Measurements from ENCODE around the gene MPHOSPH6. TPM values are rescaled to one million over a fixed set of nuclear protein-coding genes. Genes with fewer than 3 reads are reported as not detected.

The MPHOSPH6 gene
- total RNA-seq, 1 donor from 2014 or later: 50.5 TPM

GRCh38 chr16:82175627-82176026 is 5.6 kb upstream of the MPHOSPH6 start:
- TF ChIP-seq CTCF (conservative IDR thresholded peaks at IDR 0.05): no peak
- no peaks in the 10 kb centered on the region for H3K36me3 Mint-ChIP-seq (ENCODE audit: low read depth)
- H3K4me1 Mint-ChIP-seq: peaks cover 10% of the 10 kb centered on the region
- H3K9me3 Mint-ChIP-seq: no peaks in the 10 kb centered on the region
- H3K4me3 Mint-ChIP-seq: no peak overlapping the region
- no peak overlapping the region for H3K27ac Mint-ChIP-seq (ENCODE audit: unreplicated experiment)
- H3K27me3 Mint-ChIP-seq (ENCODE audit: low read depth): peaks cover 42% of the 10 kb centered on the region
- no peak for DNase-seq (ENCODE audit: low read depth, low spot score)

GRCh38 chr16:82167670-82168069 is 2.4 kb downstream of the MPHOSPH6 start:
- Mint-ChIP-seq H3K36me3 (ENCODE audit: low read depth) (peaks cover 38% of the 10 kb centered on the region), H3K4me1 (peaks cover 23% of the 10 kb centered on the region), H3K4me3 (peak overlapping the region; percentile 75)

GRCh38 chr16:82160226-82160625 is 9.8 kb downstream of the MPHOSPH6 start:
- DNase-seq (ENCODE audit: low read depth, low spot score): no peak
- H3K9me3 Mint-ChIP-seq: no peaks in the 10 kb centered on the region
- H3K27ac Mint-ChIP-seq (ENCODE audit: unreplicated experiment): no peak overlapping the region
- H3K4me1 Mint-ChIP-seq: no peaks in the 10 kb centered on the region
- TF ChIP-seq CTCF (conservative IDR thresholded peaks at IDR 0.05): no peak
- no peaks in the 10 kb centered on the region for H3K27me3 Mint-ChIP-seq (ENCODE audit: low read depth)
- H3K36me3 Mint-ChIP-seq (ENCODE audit: low read depth): peaks cover 35% of the 10 kb centered on the region
- H3K4me3 Mint-ChIP-seq: no peak overlapping the region

More at GRCh38 chr16:82167670-82168069, 2.4 kb downstream of the MPHOSPH6 start:
- Mint-ChIP-seq H3K27me3 (ENCODE audit: low read depth) (peaks cover 20% of the 10 kb centered on the region), H3K27ac (ENCODE audit: unreplicated experiment) (no peak overlapping the region), H3K9me3 (peaks cover 7% of the 10 kb centered on the region)
- no peak for DNase-seq (ENCODE audit: low read depth, low spot score)
- TF ChIP-seq CTCF (conservative IDR thresholded peaks at IDR 0.05): no peak

GRCh38 chr16:82157836-82158235 is 12.2 kb downstream of the MPHOSPH6 start:
- H3K36me3 Mint-ChIP-seq (ENCODE audit: low read depth): peaks cover 43% of the 10 kb centered on the region

GRCh38 chr16:82157534-82157812 is 12.6 kb downstream of the MPHOSPH6 start:
- no peak overlapping the region for H3K27ac Mint-ChIP-seq (ENCODE audit: unreplicated experiment)
- DNase-seq (ENCODE audit: low read depth, low spot score): no peak
- H3K9me3 Mint-ChIP-seq: peaks cover 3% of the 10 kb centered on the region
- H3K4me3 Mint-ChIP-seq: no peak overlapping the region
- no peaks in the 10 kb centered on the region for H3K27me3 Mint-ChIP-seq (ENCODE audit: low read depth)
- H3K4me1 Mint-ChIP-seq: peaks cover 10% of the 10 kb centered on the region
- peaks cover 43% of the 10 kb centered on the region for H3K36me3 Mint-ChIP-seq (ENCODE audit: low read depth)
- no peak for TF ChIP-seq CTCF (conservative IDR thresholded peaks at IDR 0.05)

More at GRCh38 chr16:82157836-82158235, 12.2 kb downstream of the MPHOSPH6 start:
- no peak overlapping the region for H3K27ac Mint-ChIP-seq (ENCODE audit: unreplicated experiment)
- no peaks in the 10 kb centered on the region for H3K27me3 Mint-ChIP-seq (ENCODE audit: low read depth)
- no peak for TF ChIP-seq CTCF (conservative IDR thresholded peaks at IDR 0.05)
- no peak for DNase-seq (ENCODE audit: low read depth, low spot score)
- peaks cover 8% of the 10 kb centered on the region for H3K4me1 Mint-ChIP-seq
- H3K4me3 Mint-ChIP-seq: no peak overlapping the region
- peaks cover 3% of the 10 kb centered on the region for H3K9me3 Mint-ChIP-seq

Data from neural crest cell (in vitro differentiated cells).